Stimulated activated naive B cell treated with anti-CD40 and anti-IgM and Interleukin-4, amounts not matched to agents 10 μg/mL and 1 μg/mL and 100 μg/mL, for 72 hours (primary cell): ENCODE results near the gene RP2.
A peak's percentile ranks its signal among the peaks of the same experiment; 100 is the strongest.

ENCODE experiments used
- ATAC-seq, 2 donors: fragments of 150-1000 bp; cut with Tn5 transposase; replicated peaks; 2 replicates each; pipeline ENCODE4 v1.10.0; 2021; ENCODE audit warnings: moderate library complexity in 1 of 2
- DNase-seq: peaks from one replicate; pipeline ENCODE4 v3.0.0; 2021
- H3K27ac Mint-ChIP-seq: one replicate; pipeline ENCODE4 v1.8.0; 2022; ENCODE audit warnings: mild to moderate bottlenecking, mixed read lengths
- H3K27me3 Mint-ChIP-seq, 2 donors: one replicate each; pipeline ENCODE4 v1.8.0; 2022; ENCODE audit warnings: mixed read lengths in 2 of 2
- H3K36me3 Mint-ChIP-seq, 2 donors: one replicate each; pipeline ENCODE4 v1.8.0; 2022; ENCODE audit warnings: mixed read lengths in 2 of 2, mild to moderate bottlenecking in 1 of 2
- H3K4me1 Mint-ChIP-seq, 2 donors: one replicate each; pipeline ENCODE4 v1.8.0; 2022; ENCODE audit warnings: mixed read lengths in 2 of 2, mild to moderate bottlenecking in 1 of 2
- H3K4me3 Mint-ChIP-seq, 2 donors: one replicate each; pipeline ENCODE4 v1.8.0; 2022; ENCODE audit warnings: mild to moderate bottlenecking in 2 of 2, mixed read lengths in 2 of 2, moderate library complexity in 1 of 2
- H3K9me3 Mint-ChIP-seq, 2 donors: one replicate each; pipeline ENCODE4 v1.8.0; 2022; ENCODE audit warnings: mixed read lengths in 2 of 2, mild to moderate bottlenecking in 1 of 2

The RP2 gene

DNA sequence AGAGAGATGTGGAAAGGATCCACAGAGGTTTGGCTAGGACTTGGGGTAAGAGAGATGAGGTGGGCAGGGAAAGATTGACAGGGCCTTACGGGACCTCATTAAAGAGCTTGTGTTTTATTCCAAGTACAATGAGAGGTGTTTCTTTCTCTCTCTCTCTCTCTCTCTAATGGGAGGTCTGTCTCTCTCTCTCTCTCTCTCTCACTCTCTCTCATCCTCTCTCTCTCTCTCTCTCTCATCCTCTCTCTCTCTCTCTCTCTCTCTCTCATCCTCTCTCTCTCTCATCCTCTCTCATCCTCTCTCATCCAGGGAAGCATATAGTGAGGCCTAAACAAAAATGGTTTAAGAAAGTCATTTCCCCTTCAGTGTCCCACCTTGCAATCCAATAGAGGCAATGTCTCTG is 80.8 kb downstream of the RP2 start:
- Mint-ChIP-seq H3K27ac (no peak overlapping the region), H3K36me3 (peaks cover 14 to 27% of the 10 kb centered on the region in 2 donors), H3K4me1 (peaks cover 18 to 61% of the 10 kb centered on the region in 2 donors), H3K9me3 (peaks cover 0 to 12% of the 10 kb centered on the region in 2 donors), H3K27me3 (peaks cover 0 to 8% of the 10 kb centered on the region in 2 donors), H3K4me3 (peak overlapping the region in 1 of 2 donors; percentile 28)
- no peak for DNase-seq
- no peak for ATAC-seq

DNA sequence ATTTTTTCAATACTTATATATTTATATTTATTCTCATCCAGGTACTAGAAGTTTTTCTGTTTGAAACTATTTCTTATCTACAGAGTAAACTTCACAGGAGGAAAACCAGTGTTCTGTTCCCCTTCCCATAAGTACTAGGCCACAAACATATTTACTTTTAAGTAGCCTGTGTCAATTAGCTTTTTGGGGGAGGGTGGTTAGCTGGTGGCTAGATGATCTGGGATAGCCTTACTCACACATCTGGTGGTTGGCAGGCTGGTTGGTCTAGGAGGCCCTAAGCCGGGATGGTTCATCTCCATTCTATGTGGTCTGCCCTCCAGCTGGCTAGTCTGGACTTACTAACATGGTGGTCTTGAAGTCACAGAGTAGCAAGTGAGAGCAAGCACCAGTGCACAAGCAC is 81.6 kb downstream of the RP2 start:
- H3K27me3 Mint-ChIP-seq, result peaks cover 0 to 8% of the 10 kb centered on the region in 2 donors
- peaks cover 14 to 27% of the 10 kb centered on the region in 2 donors for H3K36me3 Mint-ChIP-seq

DNA sequence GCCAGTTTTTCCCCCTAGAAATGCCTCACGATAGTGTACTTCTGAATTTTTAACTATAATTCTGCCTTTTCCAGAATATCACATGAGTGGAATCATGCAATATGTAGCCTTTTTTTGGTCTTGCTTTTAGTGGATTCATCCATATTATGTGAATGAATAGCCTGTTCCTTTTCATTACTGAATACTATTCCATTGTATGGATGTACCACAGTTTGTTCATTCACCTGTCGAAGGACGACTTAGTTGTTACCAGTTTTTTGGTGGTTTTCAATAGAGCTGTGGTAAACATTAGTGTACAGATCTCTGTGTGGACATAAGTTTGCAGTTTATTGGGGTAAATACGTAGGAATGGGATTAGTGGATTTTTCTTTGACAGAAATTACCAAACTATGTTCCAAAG is 83.4 kb downstream of the RP2 start:
- Mint-ChIP-seq H3K36me3 (peaks cover 14 to 19% of the 10 kb centered on the region in 2 donors), H3K27me3 (peaks cover 0 to 8% of the 10 kb centered on the region in 2 donors), H3K9me3 (peaks cover 0 to 12% of the 10 kb centered on the region in 2 donors), H3K4me3 (no peak overlapping the region), H3K4me1 (peaks cover 11 to 53% of the 10 kb centered on the region in 2 donors), H3K27ac (no peak overlapping the region)
- ATAC-seq (no peak), DNase-seq (no peak)

More for the DNA sequence above, 81.6 kb downstream of the RP2 start:
- Mint-ChIP-seq H3K4me3 (no peak overlapping the region), H3K9me3 (peaks cover 0 to 12% of the 10 kb centered on the region in 2 donors), H3K4me1 (peaks cover 18 to 63% of the 10 kb centered on the region in 2 donors), H3K27ac (no peak overlapping the region)
- no peak for ATAC-seq
- DNase-seq, result no peak

DNA sequence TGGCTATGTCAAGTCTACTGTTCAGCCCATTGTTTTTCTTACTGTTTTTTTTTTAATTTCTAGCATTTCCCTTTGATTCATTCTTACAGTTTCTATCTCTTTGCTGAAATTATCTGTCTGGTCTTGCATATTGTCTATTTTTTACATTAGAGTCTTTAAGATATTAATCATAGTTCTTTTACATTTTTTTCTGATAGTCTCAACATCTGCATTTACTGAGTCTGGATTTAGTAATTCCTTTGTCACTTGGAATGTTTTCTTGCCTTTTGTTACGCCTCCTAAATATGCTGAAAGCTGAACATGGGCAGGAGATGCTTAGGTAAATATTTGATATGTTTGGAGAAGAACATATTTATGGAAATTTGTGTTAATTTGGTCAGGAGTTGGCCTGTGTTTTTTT is 85.8 kb downstream of the RP2 start:
- ATAC-seq (no peak), DNase-seq (no peak)
- Mint-ChIP-seq H3K4me3 (no peak overlapping the region), H3K9me3 (peaks cover 0 to 12% of the 10 kb centered on the region in 2 donors), H3K4me1 (peaks cover 5 to 34% of the 10 kb centered on the region in 2 donors), H3K27me3 (peaks cover 0 to 8% of the 10 kb centered on the region in 2 donors), H3K36me3 (peaks cover 14 to 19% of the 10 kb centered on the region in 2 donors), H3K27ac (no peak overlapping the region)

DNA sequence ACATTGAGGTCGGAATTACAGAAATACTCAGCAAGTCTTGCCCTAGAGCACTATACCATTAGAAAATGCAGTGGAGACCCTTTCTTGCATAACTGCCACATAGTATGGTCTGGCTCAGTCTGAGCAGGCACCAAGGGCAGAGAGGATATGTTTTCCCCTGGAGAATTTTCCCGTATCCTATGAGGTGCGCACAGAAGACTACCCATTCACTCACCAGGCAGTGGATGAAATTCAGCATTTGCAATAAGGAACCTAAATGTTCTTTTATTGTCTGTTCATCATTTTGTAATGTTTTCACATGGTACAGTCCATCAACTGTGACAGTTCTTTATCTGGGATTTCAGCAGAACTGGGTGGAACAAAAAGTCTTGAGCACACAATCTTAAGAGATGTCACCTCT is 90.9 kb downstream of the RP2 start:
- ATAC-seq, result no peak
- Mint-ChIP-seq H3K4me3 (no peak overlapping the region), H3K27ac (no peak overlapping the region), H3K9me3 (no peaks in the 10 kb centered on the region), H3K36me3 (peaks cover 19 to 24% of the 10 kb centered on the region in 2 donors), H3K4me1 (peaks cover 14 to 22% of the 10 kb centered on the region in 2 donors), H3K27me3 (no peaks in the 10 kb centered on the region)
- no peak for DNase-seq

DNA sequence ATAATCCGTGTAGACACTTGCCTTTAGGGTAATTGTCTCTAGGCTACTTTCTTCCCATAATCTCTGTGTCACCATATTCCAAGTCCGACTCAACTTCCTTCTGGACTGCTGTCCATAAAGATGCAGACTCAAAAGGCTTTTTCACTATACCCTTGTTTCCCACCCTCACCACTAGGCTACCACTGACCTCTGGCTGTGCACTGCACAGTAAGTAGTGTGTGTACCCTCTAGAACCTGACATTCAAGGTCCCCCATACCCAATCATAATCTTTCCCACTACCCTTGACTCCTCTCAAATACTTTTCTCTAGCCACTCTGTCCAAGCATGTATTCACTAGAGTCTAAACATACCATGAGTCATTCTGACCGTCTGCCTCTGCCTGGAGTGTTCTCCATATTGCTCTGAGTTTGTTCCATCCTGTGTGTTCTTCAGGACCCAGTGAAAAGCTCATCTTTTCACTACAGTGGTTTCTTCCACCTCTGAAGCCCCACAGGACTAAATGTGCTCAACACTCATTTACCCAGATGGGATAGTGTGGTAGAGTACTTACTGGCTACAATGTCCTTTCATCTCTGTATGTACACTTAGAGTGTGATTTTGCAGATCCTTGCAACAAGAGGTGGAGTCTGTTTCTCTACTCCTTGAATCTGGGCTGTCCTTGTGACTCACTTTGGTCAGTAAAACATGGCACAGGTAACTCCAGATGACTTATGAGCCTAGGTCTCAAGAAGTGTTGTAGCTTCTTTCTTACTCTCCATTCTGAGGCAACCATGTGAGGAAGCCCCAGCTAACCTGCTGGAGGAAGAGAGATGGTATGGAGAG is 92.8 kb downstream of the RP2 start:
- ATAC-seq (peak in 1 of 2 donors; percentile 61), DNase-seq (no peak)
- Mint-ChIP-seq H3K27ac (no peak overlapping the region), H3K4me1 (peaks cover 17 to 32% of the 10 kb centered on the region in 2 donors), H3K4me3 (no peak overlapping the region), H3K36me3 (peaks cover 20 to 24% of the 10 kb centered on the region in 2 donors), H3K27me3 (no peaks in the 10 kb centered on the region), H3K9me3 (no peaks in the 10 kb centered on the region)
